PC-9 (cell line): Measurements from ENCODE around the gene VLDLR. TPM values are rescaled to one million over a fixed set of nuclear protein-coding genes. Genes with fewer than 3 reads are reported as not detected.

ENCODE experiments used
- Bru-seq: library from RNA; stranded (reverse); fragments of 400-500 nt; gene quantifications from one replicate; lab custom pipeline; 2021; lab: Mats Ljungman, UMichigan
- BruChase-seq, 2 experiments: library from RNA; stranded (reverse); fragments of 400-500 nt; gene quantifications; one replicate each; lab custom pipeline; 2021; lab: Mats Ljungman, UMichigan
- BruUV-seq: library from RNA; stranded (reverse); fragments of 400-500 nt; replicated peaks from 2 replicates; lab custom pipeline; 2021; lab: Mats Ljungman, UMichigan
- CTCF ChIA-PET: fragments of 300-600 bp; sonication (Branson Sonifier 250); formaldehyde crosslinking; loops from one replicate; lab custom pipeline; 2022; ENCODE audit warnings: antibody characterized with exemption; lab: Charles Lee
- POLR2A ChIA-PET: fragments of 300-600 bp; sonication (Branson Sonifier 250); formaldehyde crosslinking; loops from one replicate; lab custom pipeline; 2022; ENCODE audit warnings: antibody characterized with exemption; ENCODE audit not compliant: unreplicated experiment; lab: Charles Lee
- DNase-seq, 2 experiments: peaks; one replicate each; pipeline versions ENCODE4 v3.0.0 to v3.0.0-alpha.2; 2015 to 2022; ENCODE audit warnings: mixed read lengths in 1 of 2
- H2AFZ ChIP-seq: fragments of 200-600 bp; sonication (generic); 2 replicates; pipeline ENCODE4 v1.8.1; 2017; ENCODE audit warnings: antibody characterized with exemption
- H3F3A ChIP-seq: fragments of 200-600 bp; sonication (generic); 2 replicates; pipeline ENCODE4 v1.8.1; 2017; ENCODE audit warnings: antibody characterized with exemption, mild to moderate bottlenecking, low read depth; ENCODE audit not compliant: insufficient read depth
- H3K27ac ChIP-seq: fragments of 200-600 bp; sonication (generic); 2 replicates; pipeline ENCODE4 v1.6.1; 2016; ENCODE audit warnings: mixed run types
- H3K27me3 ChIP-seq: fragments of 200-600 bp; sonication (generic); 2 replicates; pipeline ENCODE4 v1.6.1; 2016; ENCODE audit warnings: low read depth, mixed run types; ENCODE audit not compliant: insufficient read depth
- H3K36me3 ChIP-seq: fragments of 200-600 bp; sonication (generic); 2 replicates; pipeline ENCODE4 v1.6.1; 2016; ENCODE audit warnings: low read depth, mixed run types
- H3K4me1 ChIP-seq: fragments of 200-600 bp; sonication (generic); replicated peaks from 2 replicates; pipeline ENCODE4 v1.6.1; 2016; ENCODE audit warnings: mixed run types; ENCODE audit not compliant: insufficient read depth
- H3K4me2 ChIP-seq: fragments of 200-600 bp; sonication (generic); 2 replicates; pipeline ENCODE4 v1.6.1; 2017; ENCODE audit warnings: mixed run types
- H3K4me3 ChIP-seq: fragments of 200-600 bp; sonication (generic); 2 replicates; pipeline ENCODE4 v1.6.1; 2016; ENCODE audit warnings: mixed run types
- H3K79me2 ChIP-seq: fragments of 200-600 bp; sonication (generic); 2 replicates; pipeline ENCODE4 v1.6.1; 2017; ENCODE audit warnings: low read depth, mixed run types
- H3K9me2 ChIP-seq: fragments of 200-600 bp; sonication (generic); 2 replicates; pipeline ENCODE4 v1.8.1; 2017; ENCODE audit warnings: mild to moderate bottlenecking; ENCODE audit not compliant: insufficient read depth
- H3K9me3 ChIP-seq: fragments of 200-600 bp; sonication (generic); 2 replicates; pipeline ENCODE4 v1.8.1; 2016; ENCODE audit warnings: low read depth; ENCODE audit not compliant: insufficient read depth
- H4K20me1 ChIP-seq: fragments of 200-600 bp; sonication (generic); 2 replicates; pipeline ENCODE4 v1.8.1; 2017; ENCODE audit not compliant: insufficient read depth
- EZH2 ChIP-seq: fragments of 200-600 bp; sonication (generic); IDR thresholded peaks from 2 replicates; pipeline ENCODE4 v1.8.0; 2017; ENCODE audit warnings: antibody characterized with exemption, low read depth
- intact Hi-C: fragments of 100-400 bp; cut with micrococcal nuclease; formaldehyde crosslinking; loops from one replicate; pipeline ENCODE4 v1.10.0; 2022; ENCODE audit not compliant: unreplicated experiment
- long read RNA-seq: library from polyadenylated mRNA; stranded (forward); transcript quantifications from one replicate; pipeline ENCODE4 v2.0.0, GENCODE V29; 2022
- total RNA-seq: library from RNA; stranded (reverse); gene quantifications from 2 replicates; pipeline ENCODE4 v1.2.3, GENCODE V29; 2021
- TF ChIP-seq, protein P1 (sequence below): fragments of 200-600 bp; sonication (generic); conservative IDR thresholded peaks from 2 replicates; pipeline ENCODE4 v1.6.1; 2017; ENCODE audit warnings: mixed run types, antibody characterized with exemption, mild to moderate bottlenecking, moderate library complexity

Gene VLDLR
- total RNA-seq (7.4 and 8.1 TPM in 2 replicates), Bru-seq, nascent RNA (percentile 60 among the genes with signal in this experiment), BruChase-seq, experiment 1, labeled RNA remaining after a 2-hour chase (percentile 60 among the genes with signal in this experiment), BruChase-seq, experiment 2, labeled RNA remaining after a 6-hour chase (percentile 67 among the genes with signal in this experiment)
- long read RNA-seq, full-length matches to known transcripts = 3 of 4 reads
- long read RNA-seq, partial matches to known transcripts = 0 of 4 reads
- long read RNA-seq, other reads (novel, unspliced or antisense) = 1 of 4 reads

DNA sequence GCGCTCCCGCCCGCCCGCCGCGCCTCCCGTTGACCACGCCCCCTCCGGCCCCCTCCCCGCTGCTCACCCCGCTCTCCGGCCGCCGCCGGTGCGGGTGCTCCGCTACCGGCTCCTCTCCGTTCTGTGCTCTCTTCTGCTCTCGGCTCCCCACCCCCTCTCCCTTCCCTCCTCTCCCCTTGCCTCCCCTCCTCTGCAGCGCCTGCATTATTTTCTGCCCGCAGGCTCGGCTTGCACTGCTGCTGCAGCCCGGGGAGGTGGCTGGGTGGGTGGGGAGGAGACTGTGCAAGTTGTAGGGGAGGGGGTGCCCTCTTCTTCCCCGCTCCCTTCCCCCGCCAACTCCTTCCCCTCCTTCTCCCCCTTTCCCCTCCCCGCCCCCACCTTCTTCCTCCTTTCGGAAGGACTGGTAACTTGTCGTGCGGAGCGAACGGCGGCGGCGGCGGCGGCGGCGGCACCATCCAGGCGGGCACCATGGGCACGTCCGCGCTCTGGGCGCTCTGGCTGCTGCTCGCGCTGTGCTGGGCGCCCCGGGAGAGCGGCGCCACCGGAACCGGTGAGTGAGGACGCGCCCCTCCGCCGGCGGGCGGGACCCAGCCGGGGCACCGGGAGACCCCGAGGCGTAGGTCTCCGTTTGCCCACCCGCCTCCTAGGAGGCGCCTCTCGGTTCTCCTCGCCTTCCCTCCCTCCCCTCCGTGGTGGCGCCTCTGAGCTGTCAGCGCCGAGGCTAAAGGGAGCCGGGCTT is at the start of gene VLDLR:
Gene VLDLR, plus strand, starts transcription at position 66 of the 739 bp plus-strand sequence. Its CDS starts 403 bp downstream, at position 469.
- Histone ChIP-seq H3K4me1 (0 out of 2 replicates have a peak, but pooled peaks cover 8% of the 10 kb centered on the region), H3K27ac (peak within 1 kb of the TSS; percentile 81), H3F3A (0 out of 2 replicates have a peak, but pooled peaks cover 3% of the 10 kb centered on the region), H3K27me3 (no peaks in the 10 kb centered on the region), H3K4me3 (peak within 1 kb of the TSS; percentile 74), H3K36me3 (no peaks in the 10 kb centered on the region), H2AFZ (peak within 1 kb of the TSS; percentile 79), H3K79me2 (no peaks in the 10 kb centered on the region), H3K9me2 (no peaks in the 10 kb centered on the region), H3K4me2 (peak within 1 kb of the TSS; percentile 85), H4K20me1 (no peaks in the 10 kb centered on the region), H3K9me3 (0 out of 2 replicates have a peak, but pooled peaks cover 4% of the 10 kb centered on the region)
- TF ChIP-seq, protein P1, sequence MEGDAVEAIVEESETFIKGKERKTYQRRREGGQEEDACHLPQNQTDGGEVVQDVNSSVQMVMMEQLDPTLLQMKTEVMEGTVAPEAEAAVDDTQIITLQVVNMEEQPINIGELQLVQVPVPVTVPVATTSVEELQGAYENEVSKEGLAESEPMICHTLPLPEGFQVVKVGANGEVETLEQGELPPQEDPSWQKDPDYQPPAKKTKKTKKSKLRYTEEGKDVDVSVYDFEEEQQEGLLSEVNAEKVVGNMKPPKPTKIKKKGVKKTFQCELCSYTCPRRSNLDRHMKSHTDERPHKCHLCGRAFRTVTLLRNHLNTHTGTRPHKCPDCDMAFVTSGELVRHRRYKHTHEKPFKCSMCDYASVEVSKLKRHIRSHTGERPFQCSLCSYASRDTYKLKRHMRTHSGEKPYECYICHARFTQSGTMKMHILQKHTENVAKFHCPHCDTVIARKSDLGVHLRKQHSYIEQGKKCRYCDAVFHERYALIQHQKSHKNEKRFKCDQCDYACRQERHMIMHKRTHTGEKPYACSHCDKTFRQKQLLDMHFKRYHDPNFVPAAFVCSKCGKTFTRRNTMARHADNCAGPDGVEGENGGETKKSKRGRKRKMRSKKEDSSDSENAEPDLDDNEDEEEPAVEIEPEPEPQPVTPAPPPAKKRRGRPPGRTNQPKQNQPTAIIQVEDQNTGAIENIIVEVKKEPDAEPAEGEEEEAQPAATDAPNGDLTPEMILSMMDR = no peak
- TF ChIP-seq EZH2 = no peak
- intact Hi-C loops = loop anchor here (5.0 kb wide), 4 partner anchors 50 to 340 kb away; no protein-coding TSS in a partner anchor
- POLR2A ChIA-PET = no interaction called here
- CTCF ChIA-PET = no interaction called here
- BruUV-seq = no TSS peak
- DNase-seq = peak in 1 of 2 experiments; percentile 33

DNA sequence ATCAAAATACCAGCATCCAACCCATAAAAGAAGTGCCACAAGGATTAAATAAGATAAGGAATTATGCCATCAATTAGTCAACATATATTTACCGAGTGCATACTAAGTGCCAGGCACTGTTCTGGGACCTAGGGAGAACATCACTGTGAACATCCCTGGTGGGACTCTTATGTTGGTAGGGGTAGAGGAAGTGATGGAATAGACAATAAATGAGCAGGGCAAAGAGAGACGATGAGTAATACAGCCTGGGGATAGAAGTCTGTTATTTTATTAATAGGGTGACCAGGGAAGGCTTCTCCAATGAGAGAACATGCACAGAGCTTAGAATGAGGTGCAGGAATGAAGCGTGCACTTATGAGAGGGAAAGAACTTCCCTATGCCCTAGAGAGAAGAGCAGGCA is 47.4 kb upstream of the VLDLR start:
- peaks cover 51% of the 10 kb centered on the region for H3K4me1 ChIP-seq
- no peaks in the 10 kb centered on the region for H4K20me1 ChIP-seq
- intact Hi-C loops = loop anchor here (5.0 kb wide), 3 partner anchors 48 to 292 kb away; partner anchors contain the start of gene VLDLR
- DNase-seq = no peak
- H3K27ac ChIP-seq = no peak overlapping the region
- ChIA-PET POLR2A (no interaction called here), CTCF (no interaction called here)
- TF ChIP-seq EZH2 = no peak
- TF ChIP-seq, protein P1 = no peak
- H3K79me2 ChIP-seq = no peaks in the 10 kb centered on the region
- no peak overlapping the region for H3K4me3 ChIP-seq
- H3F3A ChIP-seq = peaks cover 10% of the 10 kb centered on the region; the same call in 1 of the 2 replicates
- no peaks in the 10 kb centered on the region for H3K36me3 ChIP-seq
- BruUV-seq = no TSS peak
- no peaks in the 10 kb centered on the region for H3K9me2 ChIP-seq
- H2AFZ ChIP-seq = no peak overlapping the region
- H3K4me2 ChIP-seq = no peak overlapping the region
- H3K9me3 ChIP-seq = no peaks in the 10 kb centered on the region
- no peaks in the 10 kb centered on the region for H3K27me3 ChIP-seq

DNA sequence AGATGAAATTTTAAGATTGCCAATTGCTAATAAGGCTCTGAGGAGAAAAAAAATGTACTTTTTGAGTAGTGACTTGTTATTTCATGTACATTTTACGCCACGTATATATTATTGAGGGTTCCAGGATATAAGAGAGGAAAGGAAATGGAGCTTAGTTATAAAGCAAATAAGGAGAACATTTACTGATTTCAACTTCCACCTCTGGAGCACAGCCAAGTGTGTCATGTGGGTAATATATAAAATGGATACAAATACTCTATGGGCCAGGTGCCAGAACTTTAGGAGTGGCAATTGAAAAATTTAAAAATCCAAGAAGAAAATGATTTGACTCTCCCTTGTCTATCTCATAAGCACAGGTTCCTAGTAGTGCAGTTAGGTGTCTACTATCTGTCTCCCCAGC is 45.0 kb upstream of the VLDLR start:
- no peaks in the 10 kb centered on the region for H3K27me3 ChIP-seq
- no peaks in the 10 kb centered on the region for H3K36me3 ChIP-seq
- no peaks in the 10 kb centered on the region for H4K20me1 ChIP-seq
- intact Hi-C loops = no loop called here
- no peaks in the 10 kb centered on the region for H3K9me2 ChIP-seq
- no peak overlapping the region for H3K27ac ChIP-seq
- no peak overlapping the region for H3K4me3 ChIP-seq
- ChIA-PET POLR2A (no interaction called here), CTCF (no interaction called here)
- no peak for DNase-seq
- H3K79me2 ChIP-seq = no peaks in the 10 kb centered on the region
- no peaks in the 10 kb centered on the region for H3K9me3 ChIP-seq
- H3F3A ChIP-seq = peaks cover 2% of the 10 kb centered on the region; the same call in 1 of the 2 replicates
- no peak overlapping the region for H2AFZ ChIP-seq
- BruUV-seq = no TSS peak
- no peak overlapping the region for H3K4me2 ChIP-seq
- H3K4me1 ChIP-seq = peaks cover 34% of the 10 kb centered on the region
- TF ChIP-seq EZH2 = no peak
- TF ChIP-seq, protein P1 = no peak
